K562 (cell line): Measurements from ENCODE around the gene SECISBP2. TPM values are rescaled to one million over a fixed set of nuclear protein-coding genes. Genes with fewer than 3 reads are reported as not detected.

ENCODE experiments used
- ATAC-seq: fragments of 200-7000 bp; cut with Tn5 transposase; 3 replicates; pipeline ENCODE4 v1.9.1; 2020; ENCODE audit warnings: moderate library complexity
- BruUV-seq: library from RNA; stranded (reverse); fragments of 400-500 nt; replicated peaks from 2 replicates; lab custom pipeline; 2021; lab: Mats Ljungman, UMichigan
- CTCF ChIA-PET: fragments of 300-600 bp; formaldehyde crosslinking; extraction: SDS; loops from one replicate; lab custom pipeline; 2021; ENCODE audit warnings: low intra/inter-chr PET ratio; lab: Yijun Ruan, JAX
- POLR2A ChIA-PET: fragments of 300-600, 350-650 bp; sonication (Branson Sonifier 250); formaldehyde crosslinking; extraction: SDS; loops from one replicate; lab custom pipeline; 2021; ENCODE audit warnings: antibody characterized with exemption, inconsistent platforms; lab: Yijun Ruan, JAX
- DNase-seq, 4 experiments: peaks; one replicate each; pipeline versions ENCODE4 v3.0.0 to v3.0.0-alpha.2; 2011 to 2018; ENCODE audit warnings: low spot score in 3 of 4, mixed read lengths in 3 of 4; ENCODE audit errors: extremely low read depth in 1 of 4
- FAIRE-seq: peaks from 2 replicates; lab custom pipeline; 2011; peaks lifted over from hg19 to GRCh38; lab: Jason Lieb, UNC
- H2AFZ ChIP-seq: 2 replicates; pipeline ENCODE4 v1.6.0; 2011; ENCODE audit warnings: low read depth, low read length, control low read depth, inconsistent platforms
- H3K27ac ChIP-seq: fragments of 200-600 bp; 3 replicates; pipeline ENCODE4 v1.8.0; 2011; ENCODE audit warnings: low read depth, mild to moderate bottlenecking, control low read depth, inconsistent platforms, low read length, moderate library complexity, mixed read lengths; ENCODE audit errors: extremely low read depth
- H3K27me3 ChIP-seq, 2 experiments: fragments of 300-600 bp in 1 of 2; 2 replicates in 1 of 2; 3 replicates in 1 of 2; pipeline versions ENCODE4 v1.6.0 to v1.8.0; 2011; ENCODE audit warnings: inconsistent platforms in 2 of 2, low read length in 2 of 2, mild to moderate bottlenecking in 1 of 2, mixed read lengths in 1 of 2, moderate library complexity in 1 of 2; ENCODE audit not compliant: control insufficient read depth in 2 of 2, insufficient read depth in 2 of 2
- H3K36me3 ChIP-seq: fragments of 300-600 bp; 3 replicates; pipeline ENCODE4 v1.8.0; 2011; ENCODE audit warnings: mild to moderate bottlenecking, low read length, inconsistent platforms; ENCODE audit not compliant: control insufficient read depth, insufficient read depth
- H3K4me1 ChIP-seq, 2 experiments: fragments of 200-600 bp in 1 of 2; replicated peaks in 1 of 2; 2 replicates in 1 of 2; 3 replicates in 1 of 2; pipeline versions ENCODE4 v1.5.1 to v1.8.0; 2011; ENCODE audit warnings: inconsistent platforms in 2 of 2, low read length in 2 of 2, mild to moderate bottlenecking in 1 of 2, mixed read lengths in 1 of 2, moderate library complexity in 1 of 2; ENCODE audit not compliant: control insufficient read depth in 2 of 2, insufficient read depth in 2 of 2
- H3K4me2 ChIP-seq: 2 replicates; pipeline ENCODE4 v1.6.1; 2011; ENCODE audit warnings: low read length, control low read depth, inconsistent platforms, mixed read lengths; ENCODE audit not compliant: insufficient read depth
- H3K4me3 ChIP-seq: fragments of 200-600 bp; sonication (generic), shearing (Covaris generic); 2 replicates; pipeline ENCODE4 v1.5.1; 2016; ENCODE audit warnings: control low read depth, inconsistent platforms
- H3K79me2 ChIP-seq: fragments of 200-600 bp; 3 replicates; pipeline ENCODE4 v1.8.0; 2011; ENCODE audit warnings: low read length, inconsistent platforms; ENCODE audit not compliant: control insufficient read depth, insufficient read depth
- H3K9ac ChIP-seq, 2 experiments: 2 replicates each; pipeline versions ENCODE4 v1.6.0 to v1.6.1; 2011; ENCODE audit warnings: low read depth in 2 of 2, low read length in 2 of 2, control low read depth in 1 of 2, inconsistent platforms in 1 of 2, mild to moderate bottlenecking in 1 of 2, mixed read lengths in 1 of 2; ENCODE audit not compliant: insufficient read depth in 1 of 2
- H3K9me1 ChIP-seq: one replicate; pipeline ENCODE4 v1.6.0; 2011; ENCODE audit warnings: inconsistent platforms, mild to moderate bottlenecking, low read length, moderate library complexity; ENCODE audit not compliant: control insufficient read depth, insufficient read depth
- H3K9me3 ChIP-seq: replicated peaks from 2 replicates; pipeline ENCODE4 v1.5.1; 2011; ENCODE audit warnings: low read depth, low read length, inconsistent platforms; ENCODE audit not compliant: control insufficient read depth, insufficient read depth
- H4K20me1 ChIP-seq: replicated peaks from 2 replicates; pipeline ENCODE4 v1.6.1; 2011; ENCODE audit warnings: low read length, inconsistent platforms, mixed read lengths; ENCODE audit not compliant: control insufficient read depth, insufficient read depth
- BDP1 ChIP-seq: IDR thresholded peaks from 3 replicates; pipeline ENCODE4 v1.6.1; 2011; ENCODE audit not compliant: insufficient read length, insufficient read depth
- CEBPG ChIP-seq, 3 experiments: fragments of 200-800 bp in 1 of 3; sonication (Bioruptor generic) in 1 of 3; sonication (generic) in 1 of 3; formaldehyde crosslinking in 1 of 3; IDR thresholded peaks in 2 of 3; conservative IDR thresholded peaks in 1 of 3; 2 replicates each; pipeline versions ENCODE4 v1.6.1 to v1.8.0; 2016 to 2022; ENCODE audit warnings: missing compliant biosample characterization in 2 of 3, missing genetic modification characterization in 2 of 3, mild to moderate bottlenecking in 1 of 3, missing genetic modification reagents in 1 of 3
- DNMT1 ChIP-seq: fragments of 450-650 bp; IDR thresholded peaks from 2 replicates; pipeline ENCODE4 v1.6.1; 2016; ENCODE audit warnings: antibody characterized with exemption, mild to moderate bottlenecking
- ELK1 ChIP-seq: sonication (generic); formaldehyde crosslinking; IDR thresholded peaks from 2 replicates; pipeline ENCODE4 v1.8.1; 2022; ENCODE audit warnings: missing genetic modification reagents
- NCOA1 ChIP-seq: fragments of 450-650 bp; IDR thresholded peaks from 2 replicates; pipeline ENCODE4 v1.6.1; 2016; ENCODE audit warnings: low read depth
- NFIX ChIP-seq: fragments of 250-450 bp; sonication (Bioruptor Pico); IDR thresholded peaks from 2 replicates; pipeline ENCODE4 v1.4.0; 2020; ENCODE audit warnings: low read depth, mild to moderate bottlenecking, moderate library complexity
- TAL1 ChIP-seq: fragments of 450-650 bp; IDR thresholded peaks from 2 replicates; pipeline ENCODE4 v1.6.1; 2016; ENCODE audit warnings: mild to moderate bottlenecking
- ZNF217 ChIP-seq: sonication (generic); formaldehyde crosslinking; IDR thresholded peaks from 2 replicates; pipeline ENCODE4 v1.8.0; 2022; ENCODE audit warnings: mild to moderate bottlenecking, missing genetic modification reagents
- WGBS: fragments of 100-300 bp; shearing (Covaris generic); methylation state at CpG from one replicate; pipeline ENCODE4 v1.1.6; 2016; ENCODE audit warnings: low coverage, mixed read lengths; ENCODE audit not compliant: insufficient coverage; ENCODE audit errors: missing lambda C conversion rate; 5-methylcytosine and 5-hydroxymethylcytosine counted together
- in situ Hi-C: fragments of 300-500 bp; cut with MboI; formaldehyde crosslinking; loops from 4 replicates; pipeline ENCODE4 v1.15.0; 2018; ENCODE audit warnings: inconsistent platforms, mixed read lengths
- intact Hi-C: fragments of 100-400 bp; cut with micrococcal nuclease; formaldehyde crosslinking; loops from 2 replicates; pipeline ENCODE4 v1.14.2; 2022
- polyA plus RNA-seq, 8 experiments: library from polyadenylated mRNA; depleted of rRNA in 4 of 8; stranded (reverse) in 5 of 8; unstranded in 3 of 8; fragments of >200 nt; fragmentation: Nextera tagmentation in 2 of 8; fragmentation: Illumina TruSeq in 1 of 8; extraction: Ambion mirVana in 2 of 8; extraction: Trizol in 1 of 8; gene quantifications; 2 replicates each; pipeline versions ENCODE4 v1.2.1 to v1.2.3, GENCODE V29; 2011 to 2014; ENCODE audit warnings: inconsistent platforms in 1 of 8, missing spikeins in 1 of 8
- total RNA-seq, 7 experiments: library from RNA; depleted of rRNA in 6 of 7; stranded (reverse); fragments of >200 nt in 6 of 7; fragmentation: Illumina TruSeq in 2 of 7; extraction: Trizol in 2 of 7; gene quantifications; 2 replicates each; pipeline versions ENCODE4 v1.2.1 to v1.2.3, GENCODE V29; 2011 to 2021; ENCODE audit warnings: low replicate concordance in 1 of 7

SECISBP2 gene
- total and polyA plus RNA-seq, 9 of the 15 experiments (the other 6 are each of a cell fraction or from before 2014, with no cell fraction given), result 3.2 to 41.6 (median 26.1) TPM

- 3% methylated on average over 5 of the region's 5 CpGs for WGBS
- intact Hi-C loops, result no loop called here
- no peak overlapping the region for H3K4me3 ChIP-seq
- H3K36me3 ChIP-seq, result no peaks in the 10 kb centered on the region
- BruUV-seq, result no TSS peak
- FAIRE-seq, result no peak
- no peak for TF ChIP-seq TAL1
- no peak for TF ChIP-seq ZNF217 (CRISPR knock-in tag)
- TF ChIP-seq NFIX (CRISPR knock-in tag), result no peak
- TF ChIP-seq CEBPG (CRISPR knock-in tag; IDR thresholded peaks at IDR 0.05), result no peak
- no peak for TF ChIP-seq CEBPG (tag; conservative IDR thresholded peaks at IDR 0.05 in 1 of 2, IDR thresholded peaks at IDR 0.05 in 1 of 2)
- TF ChIP-seq ELK1 (CRISPR knock-in tag), result no peak
- no peak for TF ChIP-seq NCOA1
- TF ChIP-seq DNMT1, result no peak
- no peak for TF ChIP-seq BDP1
- H3K4me1 ChIP-seq, result no peaks in the 10 kb centered on the region
- POLR2A ChIA-PET, result interaction anchor here (0.6 kb wide), 1 partner anchor 217 kb away, joined by 3 read pairs; no protein-coding TSS in a partner anchor
- no peaks in the 10 kb centered on the region for H3K79me2 ChIP-seq
- in situ Hi-C loops, result no loop called here
- no peak overlapping the region for H3K27ac ChIP-seq
- no peak for DNase-seq
- no peaks in the 10 kb centered on the region for H3K9me1 ChIP-seq
- no peak for ATAC-seq
- H3K9me3 ChIP-seq, result no peaks in the 10 kb centered on the region
- no peak overlapping the region for H3K4me2 ChIP-seq
- H4K20me1 ChIP-seq, result no peaks in the 10 kb centered on the region; the same call in 1 of the 2 replicates
- H3K27me3 ChIP-seq, result peaks cover 2 to 54% of the 10 kb centered on the region in 2 experiments; a peak in 2 of 5 replicates
- CTCF ChIA-PET, result no interaction called here
- no peak overlapping the region for H3K9ac ChIP-seq
- no peak overlapping the region for H2AFZ ChIP-seq
Measured at GRCh38 chr9:89397471-89397870, 79.2 kb downstream of the SECISBP2 start.
